ENCODE results near the gene HMG20A. TPM values are rescaled to one million over a fixed set of nuclear protein-coding genes. Genes with fewer than 3 reads are reported as not detected.
A peak's percentile ranks its signal among the peaks of the same experiment; 100 is the strongest.

The HMG20A gene
- total and polyA plus RNA-seq, 2 experiments from 2014 or later: 17.8 to 57.8 TPM

DNA sequence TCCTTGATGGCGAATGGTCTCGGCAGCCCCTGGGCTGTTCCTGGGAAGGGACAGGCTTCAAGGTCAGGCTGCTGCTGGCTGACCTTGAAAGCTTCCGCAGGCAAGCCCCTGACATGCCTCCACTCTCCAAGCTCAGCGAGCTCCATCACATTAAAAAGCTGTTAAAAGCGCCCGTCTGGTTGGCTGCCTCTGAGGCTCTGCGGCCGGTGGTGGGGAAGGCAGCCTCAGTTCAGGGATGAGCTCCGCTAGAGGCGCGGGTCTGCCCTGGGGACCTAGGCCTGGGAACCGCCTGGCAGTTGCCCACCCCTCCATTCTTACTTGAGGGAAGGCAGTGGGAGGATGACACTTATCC, 108.3 kb downstream of the HMG20A start (continued):
- TF ChIP-seq, protein P1, sequence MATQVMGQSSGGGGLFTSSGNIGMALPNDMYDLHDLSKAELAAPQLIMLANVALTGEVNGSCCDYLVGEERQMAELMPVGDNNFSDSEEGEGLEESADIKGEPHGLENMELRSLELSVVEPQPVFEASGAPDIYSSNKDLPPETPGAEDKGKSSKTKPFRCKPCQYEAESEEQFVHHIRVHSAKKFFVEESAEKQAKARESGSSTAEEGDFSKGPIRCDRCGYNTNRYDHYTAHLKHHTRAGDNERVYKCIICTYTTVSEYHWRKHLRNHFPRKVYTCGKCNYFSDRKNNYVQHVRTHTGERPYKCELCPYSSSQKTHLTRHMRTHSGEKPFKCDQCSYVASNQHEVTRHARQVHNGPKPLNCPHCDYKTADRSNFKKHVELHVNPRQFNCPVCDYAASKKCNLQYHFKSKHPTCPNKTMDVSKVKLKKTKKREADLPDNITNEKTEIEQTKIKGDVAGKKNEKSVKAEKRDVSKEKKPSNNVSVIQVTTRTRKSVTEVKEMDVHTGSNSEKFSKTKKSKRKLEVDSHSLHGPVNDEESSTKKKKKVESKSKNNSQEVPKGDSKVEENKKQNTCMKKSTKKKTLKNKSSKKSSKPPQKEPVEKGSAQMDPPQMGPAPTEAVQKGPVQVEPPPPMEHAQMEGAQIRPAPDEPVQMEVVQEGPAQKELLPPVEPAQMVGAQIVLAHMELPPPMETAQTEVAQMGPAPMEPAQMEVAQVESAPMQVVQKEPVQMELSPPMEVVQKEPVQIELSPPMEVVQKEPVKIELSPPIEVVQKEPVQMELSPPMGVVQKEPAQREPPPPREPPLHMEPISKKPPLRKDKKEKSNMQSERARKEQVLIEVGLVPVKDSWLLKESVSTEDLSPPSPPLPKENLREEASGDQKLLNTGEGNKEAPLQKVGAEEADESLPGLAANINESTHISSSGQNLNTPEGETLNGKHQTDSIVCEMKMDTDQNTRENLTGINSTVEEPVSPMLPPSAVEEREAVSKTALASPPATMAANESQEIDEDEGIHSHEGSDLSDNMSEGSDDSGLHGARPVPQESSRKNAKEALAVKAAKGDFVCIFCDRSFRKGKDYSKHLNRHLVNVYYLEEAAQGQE (IDR thresholded peaks at IDR 0.05; ENCODE audit: unreplicated experiment): no peak
- TF ChIP-seq ZNF114 (CRISPR knock-in tag; IDR thresholded peaks at IDR 0.05): no peak

GRCh38 chr15:77529394-77530159, 108.9 kb downstream of the HMG20A start:
- peaks cover 7% of the 10 kb centered on the region; the same call in 1 of the 2 replicates for H3K9me2 ChIP-seq (ENCODE audit: insufficient read depth)
- H3F3A ChIP-seq (replicated peaks; ENCODE audit: low read depth): no peaks in the 10 kb centered on the region
- no peak overlapping the region for H3K27ac ChIP-seq (ENCODE audit: low read depth)
- no peak for ATAC-seq
- no peak overlapping the region for H3K4me3 ChIP-seq
- Mint-ChIP-seq H3K27ac (no peak overlapping the region), H3K27me3 (ENCODE audit: insufficient read depth, low read depth, poor library complexity) (peaks cover 14% of the 10 kb centered on the region), H3K36me3 (ENCODE audit: low read depth) (no peaks in the 10 kb centered on the region; the same call in 2 of the 3 replicates), H3K4me1 (peaks cover 39% of the 10 kb centered on the region), H3K9me3 (no peaks in the 10 kb centered on the region), H3K4me3 (no peak overlapping the region)
- H3K27me3 ChIP-seq (ENCODE audit: insufficient read depth): no peaks in the 10 kb centered on the region
- no peaks in the 10 kb centered on the region for H3K79me2 ChIP-seq (replicated peaks; ENCODE audit: insufficient read depth)
- 0 out of 2 replicates have a peak, but pooled peaks have one; percentile 36 for TF ChIP-seq ZNF462 (CRISPR knock-in tag; IDR thresholded peaks at IDR 0.05)
- TF ChIP-seq, protein P1 (IDR thresholded peaks at IDR 0.05; ENCODE audit: unreplicated experiment): no peak
- H3K4me1 ChIP-seq (ENCODE audit: insufficient read depth): peaks cover 17% of the 10 kb centered on the region
- H3K36me3 ChIP-seq (ENCODE audit: insufficient read depth): no peaks in the 10 kb centered on the region
- no peak overlapping the region for H3K4me2 ChIP-seq
- no peaks in the 10 kb centered on the region for H4K20me1 ChIP-seq (replicated peaks; ENCODE audit: insufficient read depth)
- H2AFZ ChIP-seq: no peak overlapping the region
- DNase-seq (ENCODE audit: low spot score): no peak

Data from GM23338 (cell line).